PC-3 (cell line): ENCODE data around the gene HTR2A. TPM values are rescaled to one million over a fixed set of nuclear protein-coding genes. Genes with fewer than 3 reads are reported as not detected.

Source experiments
- ATAC-seq: fragments of 200-7000 bp; cut with Tn5 transposase; 2 replicates; pipeline ENCODE4 v1.9.1; 2020; ENCODE audit warnings: mild to moderate bottlenecking, moderate library complexity
- BruUV-seq: library from RNA; stranded (reverse); fragments of 400-500 nt; replicated peaks from 2 replicates; lab custom pipeline; 2021; lab: Mats Ljungman, UMichigan
- CTCF ChIA-PET: fragments of 300-600 bp; sonication (Branson Sonifier 250); formaldehyde crosslinking; loops from one replicate; lab custom pipeline; 2022; ENCODE audit warnings: antibody characterized with exemption; lab: Charles Lee
- POLR2A ChIA-PET: fragments of 300-600 bp; sonication (Branson Sonifier 250); formaldehyde crosslinking; loops from one replicate; lab custom pipeline; 2022; ENCODE audit warnings: antibody characterized with exemption; ENCODE audit not compliant: unreplicated experiment; lab: Charles Lee
- DNase-seq: peaks from one replicate; pipeline ENCODE4 v3.0.0-alpha.2; 2015
- H2AFZ ChIP-seq: fragments of 300-600 bp; sonication (generic); 2 replicates; pipeline ENCODE4 v1.6.0; 2016; ENCODE audit warnings: antibody characterized with exemption, low read length
- H3F3A ChIP-seq: fragments of 300-600 bp; sonication (generic); one replicate; pipeline ENCODE4 v1.6.0; 2017; ENCODE audit warnings: antibody characterized with exemption, low read length, control low read depth, mild to moderate bottlenecking; ENCODE audit not compliant: unreplicated experiment
- H3K27ac ChIP-seq: fragments of 300-600 bp; sonication (generic); 2 replicates; pipeline ENCODE4 v1.5.1; 2016; ENCODE audit warnings: mild to moderate bottlenecking, low read length
- H3K27me3 ChIP-seq: fragments of 300-600 bp; sonication (generic); 2 replicates; pipeline ENCODE4 v1.6.1; 2016; ENCODE audit warnings: low read length, mixed read lengths
- H3K36me3 ChIP-seq: fragments of 300-600 bp; sonication (generic); 2 replicates; pipeline ENCODE4 v1.6.1; 2016; ENCODE audit warnings: low read depth, mixed run types, low read length, mixed read lengths
- H3K4me1 ChIP-seq: fragments of 300-600 bp; sonication (generic); 2 replicates; pipeline ENCODE4 v1.5.1; 2016; ENCODE audit warnings: low read length; ENCODE audit not compliant: insufficient read depth
- H3K4me2 ChIP-seq: fragments of 300-600 bp; sonication (generic); 2 replicates; pipeline ENCODE4 v1.6.0; 2016; ENCODE audit warnings: low read length
- H3K4me3 ChIP-seq: fragments of 300-600 bp; sonication (generic); 2 replicates; pipeline ENCODE4 v1.5.1; 2016; ENCODE audit warnings: mild to moderate bottlenecking, low read length, mixed read lengths
- H3K79me2 ChIP-seq: fragments of 300-600 bp; sonication (generic); 2 replicates; pipeline ENCODE4 v1.6.1; 2017; ENCODE audit warnings: low read length, mixed read lengths
- H3K9ac ChIP-seq: fragments of 300-600 bp; sonication (generic); 2 replicates; pipeline ENCODE4 v1.6.0; 2016; ENCODE audit warnings: mild to moderate bottlenecking, low read length
- H3K9me2 ChIP-seq: fragments of 300-600 bp; sonication (generic); replicated peaks from 2 replicates; pipeline ENCODE4 v1.6.1; 2016; ENCODE audit warnings: mixed run types, low read length, mixed read lengths
- H3K9me3 ChIP-seq: fragments of 300-600 bp; sonication (generic); 2 replicates; pipeline ENCODE4 v1.6.1; 2016; ENCODE audit warnings: low read length, mixed read lengths
- H4K20me1 ChIP-seq: fragments of 300-600 bp; sonication (generic); 2 replicates; pipeline ENCODE4 v1.6.1; 2016; ENCODE audit warnings: low read length, mixed read lengths
- CTCF ChIP-seq: fragments of 300-600 bp; sonication (generic); conservative IDR thresholded peaks from 2 replicates; pipeline ENCODE4 v1.5.1; 2017; ENCODE audit warnings: antibody characterized with exemption, low read depth, mild to moderate bottlenecking, low read length
- EZH2 ChIP-seq: fragments of 300-600 bp; sonication (generic); IDR thresholded peaks from one replicate; pipeline ENCODE4 v1.6.1; 2017; ENCODE audit warnings: antibody characterized with exemption, mild to moderate bottlenecking, low read length; ENCODE audit not compliant: unreplicated experiment
- EZH2phosphoT487 ChIP-seq: fragments of 300-600 bp; sonication (generic); IDR thresholded peaks from 2 replicates; pipeline ENCODE4 v1.6.1; 2018; ENCODE audit warnings: mild to moderate bottlenecking, antibody characterized with exemption, low read length, borderline replicate concordance
- intact Hi-C: fragments of 100-400 bp; cut with micrococcal nuclease; formaldehyde crosslinking; loops from 2 replicates; pipeline ENCODE4 v1.9.0; 2023
- total RNA-seq: library from RNA; depleted of rRNA; stranded (reverse); fragments of >200 nt; gene quantifications from 2 replicates; pipeline ENCODE4 v1.2.3, GENCODE V29; 2014

Gene HTR2A
- total RNA-seq, 1 experiment from 2014 or later: 0.04 TPM

- Histone ChIP-seq H3K79me2 (no peaks in the 10 kb centered on the region), H3K36me3 (no peaks in the 10 kb centered on the region), H3K9me2 (no peaks in the 10 kb centered on the region), H3K27ac (no peak overlapping the region), H3F3A (no peaks in the 10 kb centered on the region), H3K4me1 (no peaks in the 10 kb centered on the region), H2AFZ (no peak overlapping the region), H3K9ac (no peak overlapping the region), H3K4me3 (no peak overlapping the region), H4K20me1 (no peaks in the 10 kb centered on the region), H3K9me3 (no peaks in the 10 kb centered on the region), H3K27me3 (no peaks in the 10 kb centered on the region), H3K4me2 (no peak overlapping the region)
- POLR2A ChIA-PET: interaction anchor here (0.6 kb wide), 1 partner anchor 137 kb away, joined by 8 read pairs; no protein-coding TSS in a partner anchor
- TF ChIP-seq EZH2phosphoT487 (no peak), EZH2 (no peak), CTCF (no peak)
- DNase-seq: no peak
- CTCF ChIA-PET: no interaction called here
- intact Hi-C loops: no loop called here
- ATAC-seq: no peak
- BruUV-seq: no TSS peak
Observed at GRCh38 chr13:46858163-46858562, 38.7 kb downstream of the HTR2A start.

- POLR2A ChIA-PET: no interaction called here
- Histone ChIP-seq H4K20me1 (no peaks in the 10 kb centered on the region), H3K9ac (no peak overlapping the region), H3K79me2 (no peaks in the 10 kb centered on the region), H3F3A (no peaks in the 10 kb centered on the region), H3K4me2 (no peak overlapping the region), H2AFZ (no peak overlapping the region), H3K36me3 (no peaks in the 10 kb centered on the region), H3K4me1 (no peaks in the 10 kb centered on the region), H3K9me2 (no peaks in the 10 kb centered on the region), H3K9me3 (no peaks in the 10 kb centered on the region), H3K27me3 (no peaks in the 10 kb centered on the region), H3K27ac (no peak overlapping the region), H3K4me3 (no peak overlapping the region)
- CTCF ChIA-PET: no interaction called here
- no peak for ATAC-seq
- intact Hi-C loops: no loop called here
- DNase-seq: no peak
- BruUV-seq: no TSS peak
- TF ChIP-seq EZH2phosphoT487 (no peak), EZH2 (no peak), CTCF (no peak)
Observed at GRCh38 chr13:46855664-46856063, 41.2 kb downstream of the HTR2A start.

GRCh38 chr13:46855166-46855565 lies 41.7 kb downstream of the HTR2A start:
- no peaks in the 10 kb centered on the region for H3K9me2 ChIP-seq
- no peak overlapping the region for H3K9ac ChIP-seq
- H3K4me3 ChIP-seq: no peak overlapping the region
- POLR2A ChIA-PET: no interaction called here
- no peaks in the 10 kb centered on the region for H3K27me3 ChIP-seq
- H3K27ac ChIP-seq: no peak overlapping the region
- H3K36me3 ChIP-seq: no peaks in the 10 kb centered on the region
- no peak for TF ChIP-seq CTCF
- no peak for TF ChIP-seq EZH2phosphoT487
- no peak for TF ChIP-seq EZH2
- ATAC-seq (no peak), DNase-seq (no peak)
- intact Hi-C loops: no loop called here
- no peaks in the 10 kb centered on the region for H3F3A ChIP-seq
- H3K4me1 ChIP-seq: no peaks in the 10 kb centered on the region
- H3K9me3 ChIP-seq: no peaks in the 10 kb centered on the region
- no peak overlapping the region for H3K4me2 ChIP-seq
- CTCF ChIA-PET: no interaction called here
- no TSS peak for BruUV-seq
- H2AFZ ChIP-seq: no peak overlapping the region
- H4K20me1 ChIP-seq: no peaks in the 10 kb centered on the region
- H3K79me2 ChIP-seq: no peaks in the 10 kb centered on the region
